SW480 (cell line): Measurements from ENCODE around the gene ACTG2.
A peak's percentile ranks its signal among the peaks of the same experiment; 100 is the strongest.
"Not testable (repeated sequence)": the region's sequence is repeated elsewhere in the genome, so short reads cannot be mapped to it uniquely, and the experiment has no call there.

Experiments used
- DNase-seq: peaks from one replicate; pipeline ENCODE4 v3.0.0-alpha.2; 2016; ENCODE audit warnings: low spot score

ACTG2 gene

DNA sequence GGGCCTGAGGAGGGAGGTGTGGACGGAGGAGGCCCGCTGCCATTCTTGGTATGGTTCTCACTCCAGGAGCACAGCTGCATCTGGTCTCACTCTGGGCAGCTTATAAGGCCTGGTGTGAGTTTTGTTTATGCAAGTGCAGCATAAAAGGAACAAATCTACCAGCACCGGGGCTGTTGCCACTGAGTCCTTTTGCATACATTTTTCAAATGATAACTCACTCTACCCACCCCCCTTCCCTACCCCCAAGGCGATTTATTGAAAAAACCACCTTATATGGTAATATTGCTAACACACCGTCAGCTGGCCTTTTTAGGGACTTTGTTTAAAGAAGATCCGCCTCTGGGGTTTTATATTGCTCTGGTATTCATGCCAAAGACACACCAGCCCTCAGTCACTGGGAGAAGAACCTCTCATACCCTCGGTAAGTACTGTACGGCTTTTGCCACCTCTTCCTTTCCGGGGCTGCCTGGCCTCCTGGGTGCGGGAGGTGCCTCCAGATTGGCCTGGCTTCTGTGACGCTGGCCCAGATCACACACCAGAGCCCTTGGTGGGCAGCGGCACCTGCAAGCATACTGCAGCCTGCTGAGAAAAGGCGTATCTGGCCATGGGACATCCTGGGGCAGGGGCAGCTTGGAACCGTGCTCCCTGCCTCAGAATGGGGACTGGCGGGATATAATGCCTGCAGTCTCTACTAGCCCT, at the start of gene ACTG2:
TSS of gene ACTG2 (plus strand) at position 378 of the 699 bp plus-strand sequence. CDS start 8,304 bp downstream, outside the sequence.
- no peak for DNase-seq

DNA sequence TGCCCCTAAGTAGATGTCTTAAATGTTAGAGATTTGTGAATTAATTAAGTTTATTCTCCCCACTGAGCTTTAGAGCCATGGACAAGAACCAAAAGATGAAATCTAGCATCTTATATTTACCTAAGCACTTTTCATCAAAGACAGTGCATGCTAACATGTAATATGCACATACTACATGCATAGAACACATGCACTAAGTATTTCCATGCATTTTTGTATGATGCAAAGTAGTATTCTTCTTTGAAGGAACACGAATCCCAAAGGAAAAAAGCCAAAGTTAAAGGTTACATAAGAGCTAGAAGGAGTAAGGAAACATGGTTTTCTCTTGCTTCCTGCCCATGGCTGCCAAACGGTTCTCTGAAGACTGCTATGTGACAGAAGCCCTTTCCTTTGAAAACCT, 48.7 kb upstream of the ACTG2 start:
- no peak for DNase-seq

DNA sequence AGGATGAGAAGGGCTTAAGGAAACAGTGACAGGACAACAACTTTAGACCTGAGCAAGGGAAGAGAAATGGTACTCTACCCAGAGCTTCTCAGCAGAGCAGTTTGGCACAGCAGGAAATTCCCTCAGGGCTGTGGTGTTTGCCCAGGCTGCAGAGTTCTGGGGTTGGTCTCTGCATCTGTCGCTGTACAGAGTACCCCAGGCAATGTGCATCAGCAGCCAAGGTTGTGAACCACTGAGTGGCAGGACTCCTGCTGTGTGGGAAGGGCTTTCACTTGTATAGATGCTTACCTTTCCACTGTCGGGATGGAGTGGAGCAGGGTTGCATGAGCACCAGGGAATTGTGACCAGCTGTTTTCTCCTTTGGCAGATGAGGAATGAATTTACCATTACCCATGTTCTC, 42.8 kb upstream of the ACTG2 start:
- no peak for DNase-seq

DNA sequence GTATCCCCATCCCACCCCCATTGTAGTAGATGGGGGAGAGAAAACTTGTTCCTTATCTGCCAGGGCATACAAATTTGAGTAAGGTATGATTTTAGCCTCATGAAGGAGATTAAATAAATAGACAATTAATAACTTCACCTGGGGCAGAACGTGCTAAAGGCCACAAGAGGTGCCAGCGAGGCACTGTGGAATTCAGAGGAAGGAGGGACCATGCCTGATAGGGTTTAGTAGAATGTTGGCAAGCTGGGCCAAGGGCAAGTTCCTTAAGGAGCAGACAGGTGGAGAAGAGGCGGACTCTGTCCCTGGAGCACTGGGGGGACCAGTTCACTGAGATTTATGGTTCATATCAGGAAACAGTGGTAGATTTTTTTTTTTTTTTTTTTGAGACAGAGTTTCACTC, 41.5 kb upstream of the ACTG2 start:
- DNase-seq = peak; percentile 34

DNA sequence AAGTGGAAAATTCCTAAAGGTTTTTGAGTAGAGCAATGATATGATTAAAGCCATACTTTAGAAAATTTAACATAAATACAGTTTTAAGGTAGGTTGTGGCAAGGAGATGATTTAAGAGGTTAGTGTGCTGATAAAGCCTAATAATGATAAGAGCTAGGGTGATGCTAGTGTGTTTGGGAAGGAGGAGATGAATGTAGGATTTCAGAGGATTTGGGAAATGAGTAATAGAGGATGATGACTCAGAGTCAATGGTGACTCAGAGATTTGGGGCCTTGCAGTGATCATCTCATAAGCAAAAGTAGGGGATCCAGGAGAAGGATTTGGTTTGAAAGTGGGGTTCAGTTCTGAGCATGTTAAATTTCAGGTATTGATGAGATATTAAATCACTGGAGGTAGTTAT, 40.8 kb upstream of the ACTG2 start:
- peak; percentile 55 for DNase-seq

DNA sequence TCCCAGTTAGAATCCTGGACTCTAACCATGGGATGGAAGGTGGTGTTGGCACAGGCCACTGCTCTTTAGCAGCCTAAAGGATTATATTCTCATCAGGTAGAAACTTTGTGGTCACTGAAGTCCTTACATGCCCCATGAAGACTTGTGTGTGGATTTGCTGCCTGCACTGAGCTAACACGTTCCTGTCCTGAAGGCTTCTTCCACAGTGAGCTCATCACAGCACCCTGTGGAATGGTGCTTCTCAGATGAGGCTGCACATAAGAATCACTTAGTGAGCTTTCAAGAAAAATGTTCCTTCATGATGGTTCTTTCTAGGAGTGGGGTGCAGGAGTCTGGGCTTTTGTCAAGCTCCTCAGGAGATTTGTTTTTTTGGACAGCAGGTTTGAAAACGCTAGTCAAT, 37.3 kb upstream of the ACTG2 start:
- DNase-seq = no peak

DNA sequence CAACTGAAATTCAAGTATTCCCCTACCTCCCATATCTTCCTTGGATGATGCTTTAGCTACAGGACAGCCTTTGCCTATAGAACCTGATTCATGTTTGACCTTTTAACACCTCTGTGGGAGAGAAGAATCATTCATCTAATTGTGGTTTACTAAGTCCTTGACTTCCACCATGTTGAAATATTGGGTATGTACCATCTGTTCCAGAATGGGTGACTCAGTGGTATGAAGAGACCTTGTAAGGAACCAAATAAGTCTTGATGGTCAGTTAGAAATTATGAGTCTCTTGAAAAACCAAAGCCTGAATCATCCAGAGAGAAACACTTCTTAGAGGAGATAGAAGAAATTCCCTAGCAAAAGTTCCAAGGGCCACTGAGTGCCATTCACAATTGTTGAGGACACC, 36.6 kb upstream of the ACTG2 start:
- DNase-seq = no peak

DNA sequence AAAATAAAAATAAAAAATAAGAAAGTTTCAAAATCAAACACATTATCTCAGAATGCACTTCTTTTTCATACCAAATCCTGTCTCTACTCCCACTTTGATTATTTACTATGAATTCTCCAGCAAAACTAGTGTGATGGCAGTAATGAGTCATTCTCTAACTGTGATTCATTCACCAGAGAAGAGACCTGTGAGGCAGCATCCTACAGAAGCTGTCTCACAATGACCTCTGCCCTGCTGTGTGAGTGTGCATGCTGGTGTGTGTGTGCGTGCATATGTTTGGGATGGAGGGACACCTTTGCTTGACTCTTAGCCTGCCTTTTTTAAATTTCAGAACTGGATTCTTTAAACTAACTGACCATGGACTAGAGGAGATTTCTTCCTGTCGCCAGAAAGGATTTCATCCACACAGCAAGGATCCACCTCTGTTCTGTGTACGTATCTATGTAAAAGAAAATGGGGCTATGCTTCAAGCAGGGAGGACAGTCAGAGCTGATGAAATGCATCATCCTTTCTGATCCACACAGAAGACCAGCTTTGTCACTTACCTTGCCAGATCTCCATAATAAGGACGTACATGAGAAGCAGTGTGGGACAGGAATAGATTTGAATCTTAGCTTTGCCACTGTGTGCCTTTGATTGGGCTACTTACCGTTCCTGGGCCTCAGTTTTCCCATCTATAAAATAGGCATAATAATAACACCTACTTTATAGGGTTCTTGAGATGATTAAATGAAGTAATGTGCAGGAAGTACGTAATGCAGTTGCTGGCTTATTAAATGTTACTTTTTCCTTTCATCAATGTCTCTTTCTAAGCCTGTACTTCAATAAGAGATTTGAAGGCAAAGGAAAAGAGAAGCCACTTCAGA, 32.9 kb upstream of the ACTG2 start:
- peak; percentile 60 for DNase-seq

DNA sequence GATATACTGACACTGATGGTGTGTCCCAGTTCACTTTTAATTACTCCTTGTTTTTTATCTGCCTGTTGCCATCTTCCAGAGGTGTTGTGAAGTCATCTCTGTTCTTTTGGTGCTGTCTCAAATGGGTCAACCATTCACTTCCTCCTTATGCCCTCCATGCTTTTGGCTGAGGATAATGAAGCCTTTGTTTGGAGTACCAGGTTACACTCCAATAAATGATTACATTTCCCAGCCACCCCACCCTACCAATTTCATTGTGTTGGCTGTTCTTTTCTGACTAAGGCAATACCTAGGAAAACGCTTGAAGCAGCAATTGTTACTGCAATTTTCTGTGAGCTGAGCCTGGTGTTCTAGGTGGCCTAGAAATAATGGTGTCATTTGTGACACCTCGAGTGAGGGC, 29.8 kb upstream of the ACTG2 start:
- peak; percentile 43 for DNase-seq

DNA sequence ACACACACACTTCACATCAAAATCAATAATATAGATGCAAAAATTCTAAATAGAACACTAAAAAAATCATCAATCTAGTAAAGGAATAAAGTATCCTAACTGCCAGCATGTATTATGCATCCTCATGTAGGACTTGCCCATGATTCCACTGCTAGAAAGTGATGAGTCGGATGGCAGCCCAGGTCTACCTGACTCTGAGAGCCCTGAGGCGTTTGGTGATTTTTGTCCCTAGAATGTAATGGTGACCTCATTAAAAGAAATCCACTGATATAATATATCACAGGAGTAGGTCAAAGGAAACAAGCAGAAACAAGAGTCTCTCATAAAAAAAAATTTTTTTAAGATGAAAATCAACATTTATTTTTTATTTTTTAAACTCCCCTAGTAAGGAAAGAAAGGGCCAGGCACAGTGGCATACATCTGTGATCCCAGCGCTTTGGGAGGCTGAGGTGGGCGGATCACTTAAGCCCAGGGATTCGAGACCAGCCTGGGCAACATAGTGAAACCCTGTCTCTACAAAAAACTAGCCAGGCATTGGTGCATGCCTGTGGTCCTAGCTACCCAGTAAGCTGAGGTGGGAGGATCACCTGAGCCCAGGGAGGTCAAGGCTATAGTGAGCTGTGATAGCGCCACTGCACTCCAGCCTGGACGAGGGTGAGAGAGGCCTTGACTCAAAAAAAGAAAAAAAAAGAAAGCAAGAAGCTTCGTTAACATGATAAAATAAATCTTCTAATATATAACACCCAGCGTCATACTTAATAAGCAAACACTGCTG, 24.4 kb upstream of the ACTG2 start:
- DNase-seq = no peak

DNA sequence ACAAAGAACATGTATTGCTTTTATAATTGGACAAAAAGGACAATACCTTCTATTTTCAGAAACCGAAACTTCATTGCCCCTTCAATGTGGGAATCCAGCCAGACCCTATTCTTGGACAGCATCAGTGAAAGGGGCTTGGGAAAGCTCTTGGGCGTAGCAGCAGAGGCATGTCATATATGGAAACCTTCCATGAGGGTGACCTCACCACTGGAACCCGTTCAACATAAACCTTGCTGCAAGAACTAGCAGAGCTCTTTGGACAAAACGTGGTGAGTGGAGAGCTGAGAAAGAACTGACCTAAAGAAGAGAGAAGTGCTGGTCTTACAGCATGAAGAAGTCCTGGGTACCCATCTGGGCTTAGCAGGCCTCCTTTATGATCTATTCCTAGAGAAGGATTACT, 22.7 kb upstream of the ACTG2 start:
- DNase-seq = no peak

DNA sequence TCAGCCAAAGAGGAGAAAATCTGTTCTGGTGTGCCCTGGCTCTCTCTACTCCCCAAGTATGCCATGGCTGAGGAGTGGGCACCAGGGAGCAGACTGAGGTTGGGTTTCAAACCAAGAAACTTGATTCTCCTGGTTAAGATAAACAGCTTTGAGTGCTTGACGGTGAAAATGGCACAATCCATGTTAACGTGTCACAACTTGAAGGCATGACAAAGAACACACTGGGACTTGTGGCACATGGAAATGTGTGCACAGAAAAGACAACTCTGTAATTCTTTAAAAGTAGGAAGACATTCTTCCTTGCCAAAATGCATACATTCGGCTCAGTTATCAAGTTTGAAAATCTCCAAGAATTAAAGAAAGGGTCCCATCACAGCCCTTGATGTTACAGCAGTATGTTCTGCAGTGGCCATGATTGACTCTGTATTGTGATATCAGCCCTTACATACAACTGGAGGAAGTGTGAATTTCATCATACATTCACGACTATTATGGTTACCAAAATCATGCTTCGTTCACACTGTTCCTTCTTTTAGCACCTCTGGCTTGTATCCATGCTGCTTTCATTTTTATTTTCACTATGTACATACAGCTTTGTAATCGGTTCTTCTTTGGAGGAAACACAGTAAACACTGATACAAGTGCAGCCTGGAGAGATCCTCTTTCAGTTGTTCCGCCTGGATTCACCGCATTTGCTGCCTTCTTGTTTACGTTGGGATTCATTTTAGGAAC, 15.6 kb upstream of the ACTG2 start:
- DNase-seq = no peak

DNA sequence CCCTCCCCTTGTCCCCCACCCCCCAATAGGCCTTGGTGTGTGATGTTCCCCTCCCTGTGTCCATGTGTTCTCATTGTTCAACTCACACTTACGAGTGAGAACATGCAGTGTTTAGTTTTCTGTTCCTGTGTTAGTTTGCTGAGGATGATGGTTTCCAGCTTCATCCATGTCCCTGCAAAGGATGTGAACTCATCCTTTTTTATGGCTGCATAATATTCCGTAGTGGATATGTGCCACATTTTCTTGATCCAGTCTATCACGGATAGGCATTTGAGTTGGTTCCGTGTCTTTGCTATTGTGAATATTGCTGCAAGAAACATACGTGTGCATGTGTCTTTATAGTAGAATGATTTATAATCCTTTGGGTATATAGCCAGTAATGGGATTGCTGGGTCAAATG, 14.8 kb upstream of the ACTG2 start:
- DNase-seq = not testable (repeated sequence)

DNA sequence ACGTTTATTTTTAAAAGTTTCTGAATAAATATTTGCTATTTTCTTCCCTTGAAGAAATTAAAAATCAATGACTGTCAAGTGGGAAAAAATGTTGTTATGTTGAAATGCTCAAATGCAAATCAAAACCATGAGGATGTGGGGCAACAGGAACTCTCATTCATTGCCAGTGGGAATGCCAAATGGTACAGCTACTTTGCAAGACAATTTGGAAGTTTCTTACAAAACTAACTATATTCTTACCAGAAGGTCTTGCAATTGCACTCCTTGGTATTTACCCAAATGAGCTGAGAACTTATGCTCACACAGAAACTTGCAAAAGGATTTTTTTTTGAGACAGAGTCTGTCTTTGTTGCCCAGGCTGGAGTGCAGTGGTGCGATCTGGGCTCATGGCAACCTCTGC, 7.4 kb upstream of the ACTG2 start:
- no peak for DNase-seq

DNA sequence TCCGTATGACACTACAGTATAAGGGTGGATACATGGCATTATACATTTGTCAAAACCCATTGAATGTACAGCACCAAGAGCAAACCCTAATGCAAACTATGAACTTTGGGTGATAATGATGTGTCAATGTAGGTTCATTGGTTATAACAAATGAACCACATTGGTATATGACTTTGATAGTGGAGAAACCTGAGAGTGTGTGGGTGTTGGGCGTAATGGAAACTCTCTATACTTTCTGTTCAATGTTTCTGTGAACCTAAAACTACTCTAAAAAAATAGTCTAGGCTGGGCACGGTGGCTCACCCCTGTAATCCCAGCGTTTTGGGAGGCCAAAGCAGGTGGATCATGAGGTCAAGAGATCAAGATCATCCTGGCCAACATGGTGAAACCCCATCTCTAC, 6.5 kb upstream of the ACTG2 start:
- DNase-seq = no peak

DNA sequence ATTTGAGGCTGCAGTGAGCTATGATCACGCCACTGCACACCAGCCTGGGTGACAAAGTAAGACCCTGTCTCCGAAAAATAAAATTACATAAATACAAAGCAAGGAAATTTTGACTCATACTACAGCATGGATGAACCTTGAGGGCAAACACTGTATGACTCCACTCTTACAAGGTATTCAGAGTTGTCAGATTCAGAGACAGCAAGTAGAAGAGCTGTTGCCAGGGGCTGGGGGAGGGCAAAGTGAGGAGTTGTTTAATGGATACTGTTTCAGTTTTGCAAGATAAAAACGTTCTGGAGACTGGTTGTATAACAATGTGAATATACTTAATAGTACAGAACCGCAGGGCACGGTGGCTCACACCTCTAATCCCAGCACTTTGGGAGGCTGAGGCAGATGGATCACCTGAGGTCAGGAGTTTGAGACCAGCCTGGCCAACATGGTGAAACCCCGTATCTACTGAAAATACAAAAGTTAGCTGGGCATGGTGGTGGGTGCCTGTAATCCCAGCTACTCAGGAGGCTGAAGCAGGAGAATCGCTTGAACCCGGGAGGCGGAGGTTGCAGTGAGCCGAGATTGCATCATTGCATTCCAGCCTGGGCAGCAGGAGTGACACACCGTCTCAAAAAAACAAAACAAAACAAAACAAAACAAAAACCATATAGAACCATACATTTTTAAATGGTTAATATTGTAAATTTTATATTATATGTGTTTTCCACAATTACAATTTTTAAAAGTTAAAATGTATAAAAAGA, 5.0 kb upstream of the ACTG2 start:
- DNase-seq = not testable (repeated sequence)

DNA sequence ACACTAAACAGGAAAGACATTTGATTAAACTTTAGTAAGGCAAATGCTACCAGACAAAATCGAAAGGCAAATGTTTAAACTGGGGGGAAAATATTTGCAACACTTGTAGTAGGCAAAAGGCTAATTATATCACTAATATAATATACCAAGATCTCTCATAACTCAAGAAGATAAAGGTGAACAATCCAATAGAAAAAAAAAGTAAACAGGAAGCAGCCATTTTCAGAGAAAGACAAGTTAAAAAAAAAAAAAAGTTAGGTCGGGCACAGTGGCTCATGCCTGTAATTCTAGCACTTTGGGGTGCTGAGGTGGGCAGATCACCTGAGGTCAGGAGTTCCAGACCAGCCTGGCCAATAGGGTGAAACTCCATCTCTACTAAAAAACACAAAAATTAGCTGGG, 4.4 kb upstream of the ACTG2 start:
- DNase-seq = no peak

DNA sequence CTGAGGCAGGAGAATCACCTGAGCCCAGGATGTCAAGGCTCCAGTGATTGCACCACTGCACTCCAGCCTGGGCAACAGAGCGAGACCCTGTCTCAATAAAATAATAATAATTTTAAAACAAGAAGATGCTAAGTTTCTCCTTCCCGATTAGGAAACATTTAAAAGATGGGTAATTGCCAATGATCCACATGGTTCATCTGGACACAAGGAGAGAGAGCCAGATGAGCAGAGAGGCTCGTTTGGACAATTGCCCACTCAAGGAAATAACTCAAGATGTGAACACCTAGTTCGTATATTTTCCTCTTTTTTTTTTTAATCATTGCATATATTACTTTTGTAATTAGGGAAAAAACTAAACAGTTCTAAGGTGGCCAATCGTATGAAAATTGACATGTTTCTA, 3.6 kb upstream of the ACTG2 start:
- DNase-seq = no peak

DNA sequence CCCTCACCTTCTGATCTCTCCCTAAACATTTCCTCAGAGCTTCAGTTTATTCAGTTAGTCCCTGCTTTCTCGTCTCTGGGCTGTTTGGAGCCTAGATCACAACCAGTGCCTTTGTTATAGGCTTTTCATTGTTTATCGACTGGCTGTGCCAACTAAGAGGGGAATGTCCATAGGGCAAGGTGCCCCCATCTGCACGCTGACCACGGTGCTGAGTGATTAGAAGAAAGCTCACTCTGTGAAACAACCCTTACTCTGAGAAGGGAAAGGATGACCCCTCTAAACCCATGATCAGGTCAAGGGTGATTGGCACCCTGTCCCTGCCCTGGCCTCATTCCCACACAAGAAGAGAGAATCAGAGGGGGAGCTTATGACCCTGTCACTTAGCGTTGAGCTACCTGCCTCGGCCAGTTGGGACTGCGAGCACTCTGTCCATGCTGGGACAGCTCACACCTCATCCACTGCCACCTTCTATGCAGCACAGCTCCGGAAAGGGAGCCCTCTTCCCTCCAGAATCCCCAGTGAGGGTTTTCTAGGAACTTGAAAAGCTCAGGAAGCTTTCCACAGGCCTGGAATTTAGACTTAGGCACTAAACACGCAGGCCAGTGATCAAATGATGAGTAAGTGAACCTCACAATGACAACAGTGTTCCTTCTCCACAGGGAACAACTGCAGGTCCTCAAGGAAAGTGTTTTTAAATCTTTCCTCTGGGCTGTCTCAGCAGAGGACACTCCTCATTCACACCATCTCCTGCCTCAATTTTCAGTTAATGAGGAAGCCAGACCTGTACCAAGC, 2.3 kb upstream of the ACTG2 start:
- no peak for DNase-seq

DNA sequence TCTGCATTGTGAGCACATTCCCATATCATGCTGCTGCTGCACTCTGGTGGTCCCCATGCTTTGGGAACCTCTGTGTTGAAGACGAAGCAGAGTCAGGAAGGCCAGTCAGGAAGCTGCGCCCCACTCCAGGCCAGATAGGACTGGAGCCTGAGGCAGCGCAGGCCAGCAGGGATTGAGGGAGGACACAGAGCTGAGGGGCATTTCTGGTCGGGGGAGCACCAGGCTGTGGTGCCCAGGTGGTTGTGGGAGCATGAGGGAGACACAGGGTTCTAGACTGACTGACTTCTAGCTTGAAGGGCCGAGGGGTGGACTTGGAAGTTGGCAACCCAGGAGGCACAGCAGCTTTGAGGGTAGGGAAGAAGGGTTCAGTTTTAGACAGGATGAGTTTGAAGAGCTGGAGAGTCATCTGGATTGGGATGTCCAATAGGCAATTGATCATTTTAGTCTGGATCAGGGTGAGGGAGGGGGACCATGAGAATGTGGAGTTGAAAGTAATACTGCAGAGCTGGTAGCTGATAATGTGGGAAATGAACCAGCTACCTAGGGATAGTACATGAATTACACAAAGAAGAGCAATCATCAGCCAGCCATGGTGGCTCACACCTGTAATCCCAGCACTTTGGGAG, 1.4 kb upstream of the ACTG2 start:
- no peak for DNase-seq
